HG03159 (cell line): ENCODE measurements around the gene WDR4.
"Not testable (repeated sequence)": the region's sequence is repeated elsewhere in the genome, so short reads cannot be mapped to it uniquely, and the experiment has no call there.

Experiments
- ATAC-seq: cut with Tn5 transposase; IDR thresholded peaks from one replicate; pipeline ENCODE4 v1.9.1; 2021; ENCODE audit warnings: mild to moderate bottlenecking, moderate library complexity; ENCODE audit not compliant: unreplicated experiment

Gene WDR4

GRCh38 chr21:42841156-42841915 lies 38.0 kb downstream of the WDR4 start:
- ATAC-seq: no peak

GRCh38 chr21:42840411-42841155 lies 38.8 kb downstream of the WDR4 start:
- no peak for ATAC-seq

GRCh38 chr21:42839271-42840231 lies 39.8 kb downstream of the WDR4 start:
- ATAC-seq: no peak

- ATAC-seq: not testable (repeated sequence)
Observed at GRCh38 chr21:42838212-42838690, 41.1 kb downstream of the WDR4 start.

- ATAC-seq: no peak
Observed at GRCh38 chr21:42837421-42838211, 41.7 kb downstream of the WDR4 start.

GRCh38 chr21:42836767-42837301 lies 42.5 kb downstream of the WDR4 start:
- ATAC-seq: no peak

- no peak for ATAC-seq
Observed at GRCh38 chr21:42836402-42836666, 43.0 kb downstream of the WDR4 start.

- no peak for ATAC-seq
Observed at GRCh38 chr21:42835611-42836401, 43.5 kb downstream of the WDR4 start.

- ATAC-seq: no peak
Observed at GRCh38 chr21:42835211-42835610, 44.1 kb downstream of the WDR4 start.

GRCh38 chr21:42834726-42835191 lies 44.6 kb downstream of the WDR4 start:
- no peak for ATAC-seq

GRCh38 chr21:42833859-42834725 lies 45.2 kb downstream of the WDR4 start:
- no peak for ATAC-seq

GRCh38 chr21:42833439-42833815 lies 45.9 kb downstream of the WDR4 start:
- ATAC-seq: no peak

GRCh38 chr21:42832321-42832630 lies 47.1 kb downstream of the WDR4 start:
- ATAC-seq: not testable (repeated sequence)

- ATAC-seq: no peak
Observed at GRCh38 chr21:42830456-42831455, 48.6 kb downstream of the WDR4 start.

GRCh38 chr21:42829954-42830353 lies 49.4 kb downstream of the WDR4 start:
- ATAC-seq: no peak

- no peak for ATAC-seq
Observed at GRCh38 chr21:42829417-42829816, 49.9 kb downstream of the WDR4 start.

- no peak for ATAC-seq
Observed at GRCh38 chr21:42827588-42827987, 51.8 kb downstream of the WDR4 start.
